ENCODE measurements around the gene BRCA2.

The BRCA2 gene

DNA sequence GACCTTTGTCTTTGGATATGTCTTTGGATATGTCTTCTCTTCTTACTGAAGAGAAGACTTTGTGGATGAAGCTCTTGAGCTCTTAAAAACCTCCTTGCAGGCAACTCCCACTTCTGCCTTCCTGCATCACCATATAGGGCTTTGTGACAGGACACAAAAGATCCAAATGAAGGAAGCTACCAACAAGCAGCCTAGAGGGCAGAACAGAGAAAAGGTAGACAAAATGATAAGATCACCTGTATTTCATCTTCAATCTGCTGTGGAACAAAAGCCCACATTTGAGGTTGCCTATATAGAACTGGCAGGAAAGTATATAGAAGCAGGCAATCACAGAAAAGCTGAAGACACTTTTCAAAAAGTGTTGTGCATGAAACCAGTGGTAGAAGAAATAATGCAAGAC is 70.1 kb downstream of the BRCA2 start:
- no peak for DNase-seq (ENCODE audit: low spot score)

DNA sequence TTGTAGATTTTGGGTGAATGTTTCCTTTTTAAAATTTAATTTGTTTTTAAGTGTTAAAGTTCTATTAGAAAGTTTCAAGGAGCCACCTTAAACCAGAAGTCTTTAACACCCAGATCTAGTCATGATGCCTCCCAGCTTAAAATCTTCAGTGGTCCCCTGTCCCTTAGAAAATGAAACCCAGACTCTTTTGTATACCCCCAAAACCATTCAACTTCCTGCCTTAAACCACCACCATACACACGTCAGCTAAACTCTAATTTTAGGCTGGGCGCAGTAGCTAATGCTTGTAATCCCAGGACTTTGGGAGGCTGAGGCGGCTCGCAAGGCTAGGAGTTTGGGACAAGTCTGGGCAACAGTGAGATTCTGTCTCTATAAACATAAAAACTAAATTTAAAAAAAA is 74.7 kb downstream of the BRCA2 start:
- no peak for DNase-seq (ENCODE audit: low spot score)

DNA sequence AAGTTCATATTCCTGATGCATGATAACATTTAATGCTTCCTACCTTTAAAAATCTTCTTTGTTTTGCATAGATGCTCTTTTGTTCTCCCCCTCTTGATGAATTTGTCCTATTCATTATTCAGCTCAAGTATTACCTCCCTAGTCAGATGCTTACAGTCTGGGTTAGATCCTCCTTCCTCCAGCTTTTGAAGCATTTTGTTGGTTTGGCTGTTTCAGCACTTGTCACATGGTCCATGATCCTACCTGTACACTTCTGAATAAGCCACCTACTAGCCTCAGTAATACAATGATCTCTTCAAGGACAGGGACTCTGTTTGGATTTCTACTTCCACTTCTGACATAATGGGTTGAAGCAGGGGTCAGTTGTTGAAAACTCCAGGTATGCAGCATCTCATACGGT is 75.2 kb downstream of the BRCA2 start:
- DNase-seq (ENCODE audit: low spot score) = no peak

DNA sequence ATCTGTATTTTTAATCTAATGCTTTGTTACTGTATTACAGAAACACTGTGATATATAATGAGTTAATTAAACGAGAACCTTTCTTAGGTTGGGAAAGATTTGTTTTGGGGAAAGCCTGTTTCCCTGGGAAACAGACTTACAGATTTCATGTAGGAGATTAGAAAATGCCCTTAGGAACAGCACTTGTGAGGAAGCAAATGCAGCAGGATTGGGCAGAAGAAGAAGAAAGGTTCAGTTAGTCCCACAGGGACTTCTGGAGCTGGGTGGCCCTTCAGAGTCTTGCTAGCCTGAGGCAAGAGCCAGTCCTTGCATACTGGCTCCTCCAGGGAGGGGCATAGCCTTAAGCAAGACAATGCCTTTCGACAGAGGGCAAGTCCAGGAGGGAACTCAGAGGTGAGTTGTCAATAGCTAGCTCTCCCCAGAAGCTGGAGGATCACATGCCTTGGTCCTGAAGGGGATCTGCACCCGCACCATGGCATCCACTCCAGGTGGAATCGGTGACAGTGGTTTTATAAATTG is 75.9 kb downstream of the BRCA2 start:
- DNase-seq (ENCODE audit: low spot score) = no peak

DNA sequence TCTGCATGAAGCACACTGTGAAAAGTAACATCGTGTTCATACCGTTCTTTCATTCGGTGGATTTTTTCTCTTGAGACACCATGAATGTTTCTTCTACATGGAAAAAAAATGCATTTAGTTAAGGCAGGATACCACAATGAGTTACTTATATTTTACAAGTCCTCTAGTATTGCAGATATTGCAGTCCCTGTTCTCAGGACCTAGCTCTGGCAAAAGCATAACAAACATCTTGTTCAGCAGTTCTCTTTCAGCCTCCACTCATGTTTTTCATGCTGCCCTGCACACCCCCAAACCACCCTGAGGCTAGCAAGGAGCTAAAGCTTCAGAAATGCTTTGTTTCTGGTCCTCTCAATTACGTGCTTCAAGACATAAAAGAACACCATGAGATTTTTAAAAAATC is 87.8 kb downstream of the BRCA2 start:
- DNase-seq (ENCODE audit: low spot score) = no peak

DNA sequence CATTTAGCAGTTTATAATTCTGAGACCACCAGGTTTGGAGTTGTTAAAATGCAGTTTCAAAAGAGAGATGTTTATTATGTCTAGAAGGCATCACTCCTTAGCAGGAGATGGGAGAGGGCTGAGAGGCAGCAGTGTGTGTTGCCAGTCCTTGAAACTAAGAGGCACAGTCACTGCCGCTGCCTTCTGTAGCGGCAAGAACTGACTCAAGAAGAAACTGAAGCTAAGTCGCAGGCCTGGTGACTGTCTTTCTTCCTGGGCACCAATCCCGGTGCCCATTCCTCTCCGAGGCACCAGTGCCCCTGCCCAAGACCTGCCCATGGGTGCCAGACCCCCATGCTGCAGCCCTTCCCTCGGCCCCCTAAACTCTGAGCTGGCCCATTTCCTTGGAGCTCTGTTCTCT is 92.5 kb downstream of the BRCA2 start:
- no peak for DNase-seq (ENCODE audit: low spot score)

DNA sequence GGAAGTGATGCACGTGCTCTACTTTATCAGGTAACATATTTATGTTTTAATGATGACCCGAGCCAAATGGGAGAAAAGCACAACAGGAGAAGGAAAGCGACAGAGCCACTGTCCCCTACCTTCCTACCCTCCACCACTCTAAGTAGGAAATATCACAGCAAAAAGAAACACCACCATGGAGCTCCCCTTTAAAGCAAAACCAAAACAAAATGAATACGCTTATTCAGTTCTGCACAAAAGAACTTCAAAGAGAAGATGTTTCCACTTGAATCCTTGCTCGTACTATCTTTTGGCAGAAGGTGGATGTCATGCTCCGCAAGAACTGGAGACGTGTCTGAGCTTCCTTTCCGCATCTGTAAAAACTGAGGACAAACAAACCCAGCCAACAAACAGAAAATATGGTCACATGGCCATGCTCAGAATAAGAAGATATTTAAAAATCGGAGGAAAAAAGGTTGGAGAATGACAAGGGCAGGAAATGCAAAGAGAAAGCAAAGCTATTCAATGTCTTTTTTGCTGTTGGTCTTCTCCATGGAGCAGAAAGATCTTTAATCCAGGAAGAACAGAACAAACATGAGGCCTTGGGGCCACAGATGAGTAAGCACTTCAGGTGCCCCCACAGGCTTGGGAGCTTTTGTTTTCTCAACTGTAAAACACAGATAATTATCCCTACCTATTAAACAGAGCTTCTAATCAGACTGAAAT is 93.1 kb downstream of the BRCA2 start:
- no peak for DNase-seq (ENCODE audit: low spot score)

DNA sequence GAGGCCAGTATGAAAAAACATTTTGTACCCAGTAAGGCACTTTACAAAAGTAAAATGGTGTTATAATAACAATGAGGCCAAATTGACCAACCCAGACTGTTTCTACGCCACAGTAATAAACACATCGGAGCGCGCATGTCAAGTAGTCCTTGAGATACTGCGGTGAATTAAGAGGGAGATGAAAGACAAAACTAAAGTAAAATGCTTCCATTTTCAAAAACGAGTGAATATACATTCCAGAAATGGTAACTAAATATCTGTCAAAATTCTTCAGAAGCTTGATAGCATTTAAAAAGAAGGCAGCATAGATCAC is 93.6 kb downstream of the BRCA2 start:
- DNase-seq (ENCODE audit: low spot score) = no peak

DNA sequence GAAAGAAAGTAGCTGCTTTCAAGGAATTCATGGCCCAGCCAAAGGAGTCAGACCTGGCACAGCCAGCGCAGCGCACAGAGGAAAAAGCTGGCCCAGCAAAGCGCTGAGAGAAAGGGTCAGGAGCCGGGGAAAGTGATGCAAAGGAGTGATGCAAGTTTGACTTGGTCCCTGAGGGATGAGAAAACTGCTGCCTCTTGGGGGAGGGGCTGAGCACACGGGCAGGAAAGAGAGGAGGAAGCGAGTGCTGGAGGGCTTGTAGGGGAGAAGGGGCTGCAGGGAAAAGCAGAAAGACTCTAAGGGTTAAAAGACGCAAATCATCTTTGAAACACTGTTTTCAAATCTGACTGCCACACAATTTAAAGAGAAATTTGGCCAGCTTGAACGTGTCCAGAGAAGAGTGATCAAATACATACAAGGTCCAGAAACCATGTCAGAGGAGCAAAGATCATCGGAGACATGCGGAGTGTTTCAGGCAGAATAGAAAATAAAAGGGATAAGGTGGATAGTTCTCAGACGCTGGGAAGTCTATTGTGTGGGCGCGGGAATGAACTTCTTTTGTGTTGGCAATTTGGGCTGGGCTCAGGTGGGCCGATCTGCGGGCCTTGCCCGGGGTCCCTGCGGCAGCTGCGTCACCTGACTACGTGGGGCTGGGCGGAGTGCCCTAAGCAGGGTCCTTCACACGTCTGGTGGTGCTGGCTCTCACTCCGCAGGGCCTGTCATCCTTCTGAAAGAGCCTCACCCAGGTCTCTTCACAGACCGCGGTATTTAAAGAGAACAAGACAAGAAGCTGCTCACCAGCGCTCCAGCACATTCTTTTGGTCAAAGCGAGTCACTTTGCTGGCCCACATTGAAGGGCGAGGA is 94.5 kb downstream of the BRCA2 start:
- DNase-seq (ENCODE audit: low spot score) = no peak

DNA sequence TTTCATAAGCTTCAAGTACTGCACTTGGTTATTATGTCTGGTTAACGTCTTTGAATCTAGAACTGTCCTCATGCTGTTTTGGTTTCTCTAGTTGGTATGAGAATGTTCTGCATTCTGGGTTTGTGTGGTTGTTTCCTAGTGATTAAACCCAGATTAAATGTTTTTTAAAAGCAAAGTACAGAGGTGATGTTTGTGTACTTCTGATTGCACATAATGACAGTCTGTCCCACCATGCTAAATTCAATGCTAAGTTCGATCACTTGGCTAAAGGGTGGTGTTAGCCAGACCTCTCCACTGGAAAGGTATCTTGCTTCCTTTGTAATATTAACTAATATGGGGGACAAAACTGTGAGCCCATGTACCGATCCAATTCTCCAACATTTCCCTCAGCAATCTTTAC is 98.0 kb downstream of the BRCA2 start:
- no peak for DNase-seq (ENCODE audit: low spot score)

DNA sequence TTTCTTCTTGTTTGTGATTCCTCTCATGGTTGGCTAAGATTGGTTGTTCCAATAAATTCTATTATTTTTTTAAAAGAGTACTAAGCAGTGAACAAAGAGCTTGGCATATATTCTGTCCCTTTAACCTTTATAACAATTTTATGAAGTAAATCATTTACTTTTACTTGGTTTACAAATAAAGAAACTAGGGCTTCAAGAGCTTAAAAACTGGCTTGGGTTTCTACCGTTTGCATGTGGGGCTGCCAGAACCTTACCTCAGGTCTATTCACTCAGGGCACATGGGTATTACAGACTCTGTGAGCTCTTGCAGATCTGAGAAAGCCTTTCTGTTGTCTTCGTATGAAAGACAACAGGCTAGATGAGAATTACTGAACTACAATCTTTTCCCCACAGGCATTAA is 99.3 kb downstream of the BRCA2 start:
- DNase-seq (ENCODE audit: low spot score) = no peak

DNA sequence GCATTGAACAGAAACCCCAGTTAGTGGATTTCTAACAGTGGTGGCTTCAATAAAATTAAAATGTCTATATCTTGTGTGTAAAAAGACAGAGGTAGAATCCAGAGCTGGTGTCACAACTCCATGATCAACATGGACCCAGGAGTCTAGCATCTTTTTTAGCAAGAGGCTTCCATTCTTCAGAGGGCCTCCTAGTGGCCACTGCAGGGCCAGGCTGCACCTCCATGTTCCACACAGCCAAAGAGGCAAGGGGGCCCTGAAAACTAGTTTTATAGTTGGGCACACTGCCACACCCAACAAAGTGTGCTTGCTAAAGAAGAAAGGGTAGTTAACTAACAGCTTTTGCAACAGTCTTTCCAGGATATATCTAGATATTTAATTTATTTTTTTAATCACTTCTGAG is 99.7 kb downstream of the BRCA2 start:
- DNase-seq (ENCODE audit: low spot score) = no peak

DNA sequence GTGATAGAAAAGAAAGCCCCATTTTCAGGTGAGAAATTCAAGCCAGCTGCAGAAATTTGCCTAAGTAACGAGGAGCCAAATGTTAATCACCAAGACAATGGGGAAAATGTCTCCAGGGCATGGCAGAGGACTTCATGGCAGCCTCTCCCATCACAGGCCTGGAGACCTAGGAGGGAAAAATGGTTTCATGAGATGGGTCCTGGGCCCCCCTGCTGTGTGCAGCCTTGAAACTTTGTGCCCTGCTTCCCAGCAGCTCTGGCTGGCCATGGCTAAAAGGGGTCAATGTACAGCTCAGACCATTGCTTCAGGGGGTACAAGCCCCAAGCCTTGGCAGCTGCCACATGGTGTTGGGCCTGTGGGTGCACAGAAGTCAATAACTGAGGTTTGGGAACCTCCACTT is 102.7 kb downstream of the BRCA2 start:
- no peak for DNase-seq (ENCODE audit: low spot score)

DNA sequence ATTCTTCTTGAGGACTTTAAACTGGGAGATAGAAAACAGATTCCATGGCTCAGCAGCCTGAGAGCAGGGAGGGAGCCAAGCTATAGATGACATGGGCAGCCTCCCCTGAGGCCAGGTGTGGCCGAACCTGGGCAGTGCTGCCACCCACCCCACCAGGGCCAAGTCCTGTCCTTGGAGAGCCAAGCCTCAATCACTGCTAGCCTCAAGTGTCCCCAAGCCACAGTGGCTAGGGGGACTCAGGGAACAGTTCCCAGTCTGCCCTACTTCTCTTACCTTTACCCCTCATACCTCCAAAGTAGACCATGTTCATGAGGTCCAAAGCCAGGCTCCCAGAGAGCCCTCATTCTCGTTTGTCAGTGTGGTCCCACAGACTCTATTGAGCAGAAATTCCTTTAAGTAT is 104.6 kb downstream of the BRCA2 start:
- no peak for DNase-seq (ENCODE audit: low spot score)

DNA sequence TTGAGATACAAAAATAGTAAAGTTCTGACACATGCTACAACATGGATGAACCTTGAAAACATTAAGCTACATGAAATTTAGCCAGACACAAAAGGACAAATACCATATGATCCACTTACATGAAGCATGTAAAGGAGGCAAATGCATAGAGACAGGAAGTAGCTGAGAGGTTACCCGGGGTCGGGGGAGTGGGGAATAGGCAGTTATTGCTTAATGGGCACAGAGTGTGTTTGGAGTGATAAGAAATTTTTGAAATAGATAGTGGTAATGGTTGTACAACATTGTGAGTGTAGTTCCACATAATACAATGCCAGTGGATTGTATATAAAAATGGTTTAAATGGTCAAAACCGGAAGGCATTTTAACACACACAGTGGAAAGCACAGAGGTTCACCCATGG is 108.3 kb downstream of the BRCA2 start:
- no peak for DNase-seq (ENCODE audit: low spot score)

DNA sequence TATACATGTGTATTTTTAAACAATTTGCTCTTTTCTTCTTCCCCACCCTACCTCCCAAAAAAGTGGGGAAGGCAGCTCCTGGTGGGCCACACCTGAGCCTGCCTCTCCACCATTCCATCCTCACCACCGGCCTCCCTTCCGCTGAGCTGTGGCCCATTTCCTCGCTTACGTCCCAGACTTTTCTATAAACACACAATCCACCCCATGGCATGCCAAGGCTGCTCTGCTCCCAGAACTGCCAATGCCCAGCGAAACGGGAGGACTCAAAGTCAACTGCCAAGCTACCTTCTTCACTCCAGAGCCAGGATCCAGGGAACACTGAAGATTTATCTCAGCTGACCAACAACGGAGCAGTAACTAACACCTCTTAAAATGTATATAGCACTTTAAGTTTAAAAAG is 109.8 kb downstream of the BRCA2 start:
- DNase-seq (ENCODE audit: low spot score) = no peak

DNA sequence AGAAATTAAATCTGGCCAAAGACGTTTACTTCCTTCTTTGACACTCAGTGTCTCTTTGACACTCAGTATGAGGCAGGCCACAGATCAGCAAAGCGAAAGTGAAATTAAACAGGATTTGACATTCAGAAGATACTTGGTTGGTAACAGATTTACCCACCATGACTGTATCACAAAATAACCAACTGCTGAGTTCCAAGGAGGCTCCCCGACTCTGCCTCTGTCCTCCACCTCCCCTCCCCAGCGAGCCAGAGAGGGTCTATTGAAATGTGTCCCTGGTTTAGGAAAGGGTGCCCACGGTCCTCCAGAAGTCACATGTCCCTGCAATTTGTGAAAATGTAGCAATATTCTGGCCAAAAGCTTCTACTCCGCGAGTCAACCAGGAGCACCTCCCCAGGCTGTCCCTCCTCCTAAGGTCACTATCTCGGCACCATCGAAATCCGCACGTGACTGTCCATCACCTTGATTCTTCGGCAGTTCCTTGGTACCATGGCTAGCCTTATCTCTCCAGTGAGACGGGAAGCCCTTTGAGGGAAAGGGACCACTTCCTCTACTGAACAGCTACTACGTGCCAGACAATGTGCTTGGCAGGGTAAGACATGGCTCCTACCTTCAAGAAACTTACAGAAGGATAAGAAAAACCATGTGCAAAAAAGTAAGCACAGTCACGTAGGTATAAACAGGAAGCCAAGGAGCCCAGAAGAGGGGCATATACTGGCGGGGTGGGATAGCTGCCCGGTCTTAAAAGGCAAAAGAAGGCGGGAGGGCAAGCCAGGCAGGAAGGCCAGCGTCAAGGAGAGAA is 111.1 kb downstream of the BRCA2 start:
- DNase-seq (ENCODE audit: low spot score) = peak; percentile 57

DNA sequence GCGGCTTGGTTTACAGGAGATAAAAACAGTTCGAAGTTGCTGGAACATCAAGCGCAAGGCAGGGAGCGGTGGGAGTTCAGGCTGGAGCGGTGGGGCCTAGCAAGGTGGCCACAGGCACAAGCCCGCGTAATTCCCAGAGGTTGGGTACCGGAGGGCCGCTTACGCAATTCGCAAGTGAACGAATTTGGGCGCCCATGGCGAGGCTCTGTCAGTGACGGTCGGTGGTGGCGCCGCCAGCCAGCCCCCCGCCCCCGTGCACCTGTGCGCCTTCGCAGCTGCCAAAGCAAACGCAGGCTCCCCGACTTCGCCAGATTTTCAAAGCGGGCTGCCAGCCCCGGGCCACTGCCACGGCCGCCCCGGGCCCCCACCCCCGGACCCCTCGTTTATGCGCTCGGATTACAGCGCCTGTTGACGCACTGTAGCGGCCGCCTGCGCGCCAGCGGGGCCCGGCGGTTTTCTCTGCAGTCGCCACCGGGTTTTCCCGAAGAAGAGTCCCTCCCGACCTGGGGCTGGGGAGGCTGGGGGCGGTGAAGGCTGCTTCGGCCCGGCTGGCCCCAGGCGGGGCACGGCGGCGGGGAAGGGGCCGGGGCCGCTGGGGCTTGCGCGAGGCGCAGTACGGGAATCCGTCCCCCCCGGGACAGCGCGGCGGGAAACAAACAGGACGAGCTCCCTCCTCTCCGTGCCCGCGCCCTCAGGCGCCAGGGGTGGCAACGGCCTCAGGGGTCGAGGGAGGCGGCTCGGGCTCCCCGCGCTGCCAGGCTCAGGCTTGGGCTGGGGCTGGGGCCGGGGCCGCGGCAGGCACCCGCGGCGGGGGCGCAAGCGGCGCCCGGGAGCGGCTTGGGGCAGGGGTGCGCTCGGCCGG is 111.9 kb downstream of the BRCA2 start:
- DNase-seq (ENCODE audit: low spot score) = peak; percentile 26

DNA sequence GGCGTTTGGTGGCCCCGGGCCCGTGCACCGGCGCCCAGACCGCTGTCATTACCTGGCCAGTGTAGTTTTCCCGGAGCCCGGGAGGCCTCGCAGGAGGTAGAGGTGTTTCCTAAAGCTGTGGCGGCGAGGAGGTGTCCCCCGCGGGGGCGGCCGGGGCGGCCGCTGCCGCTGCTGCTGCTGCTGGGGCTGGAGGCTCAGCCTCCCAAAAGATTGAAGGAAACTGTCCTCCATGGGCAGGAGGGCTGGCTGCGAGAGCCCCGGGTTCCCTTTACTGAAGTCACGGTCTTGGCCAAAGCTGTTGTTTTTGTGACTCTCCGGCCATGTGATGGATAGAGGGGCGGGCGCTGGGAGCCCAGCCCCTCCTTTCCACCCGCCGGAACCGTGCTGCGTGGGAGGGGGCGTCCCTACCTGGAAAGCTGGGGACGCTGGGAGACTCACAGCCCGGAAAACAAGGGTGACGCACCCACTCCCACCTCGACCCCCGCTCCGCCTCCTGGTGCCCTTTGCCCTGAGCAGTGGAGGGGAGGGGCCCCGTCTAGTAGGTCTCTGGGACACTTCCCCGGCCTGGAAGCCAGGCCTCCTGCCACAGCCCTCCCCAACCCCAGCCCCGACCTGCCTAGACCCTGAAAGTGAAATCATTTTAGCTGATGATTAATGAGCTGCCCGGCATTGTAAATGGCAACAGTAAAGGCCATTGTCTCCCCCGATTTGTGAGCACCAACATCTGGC is 112.7 kb downstream of the BRCA2 start, which contains the start of gene N4BP2L1:
Gene N4BP2L1, minus strand, starts transcription at position 279 of the 729 bp plus-strand sequence. Its CDS starts 48 bp downstream, at position 231.
- peak; percentile 35 for DNase-seq (ENCODE audit: low spot score)

DNA sequence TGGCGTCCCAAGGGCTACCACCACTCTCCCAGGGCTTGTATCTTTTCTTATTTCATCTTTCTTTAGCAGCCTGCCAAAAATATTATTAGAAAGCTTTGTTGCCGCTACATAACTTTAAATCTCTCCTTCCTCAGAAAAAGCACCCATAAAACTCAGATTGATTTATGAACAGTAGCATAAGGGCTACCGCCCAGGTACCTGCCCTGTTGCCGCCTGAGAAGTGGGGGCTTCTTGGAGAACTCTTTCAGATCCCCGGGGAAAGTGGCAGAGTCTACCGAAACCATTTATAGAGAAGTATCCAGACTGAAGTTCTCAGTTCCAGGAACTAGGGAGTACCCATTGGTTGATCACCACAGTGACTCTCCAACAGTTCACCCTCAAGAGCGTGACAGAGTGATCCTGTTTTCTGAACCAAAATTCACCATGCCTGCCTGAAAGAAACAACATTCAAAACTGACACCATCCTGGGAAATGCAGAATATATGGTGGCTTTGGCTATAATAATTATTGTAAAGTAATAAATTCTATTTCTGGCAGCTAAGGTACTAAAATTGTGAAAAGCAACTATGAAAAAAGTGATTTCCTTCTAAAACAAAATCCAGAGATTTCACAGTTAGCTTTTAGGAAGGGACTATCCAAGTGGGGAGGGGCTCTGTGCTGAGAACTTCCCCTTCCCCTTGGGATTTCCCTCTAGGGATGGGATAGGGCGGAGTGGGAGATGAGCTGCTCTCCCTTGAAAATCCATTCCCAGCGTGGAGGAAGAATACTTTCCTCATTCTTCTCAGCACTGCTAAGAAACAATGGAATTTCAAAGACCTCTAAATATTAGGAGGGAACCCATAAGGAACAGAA is 113.5 kb downstream of the BRCA2 start:
- DNase-seq (ENCODE audit: low spot score) = no peak
